Esophagus squamous epithelium (tissue), 4 donors: ENCODE results near the gene LMNA. TPM values are rescaled to one million over a fixed set of nuclear protein-coding genes. Genes with fewer than 3 reads are reported as not detected.

Experiments
- total RNA-seq, 4 donors: library from RNA; depleted of rRNA; stranded (reverse); fragments of >200 nt; gene quantifications; one replicate each; pipeline ENCODE4 v1.1.0, GENCODE V29; 2016

LMNA gene
- total RNA-seq, 4 donors from 2014 or later, result 322 to 480 (median 403) TPM

Other genes starting within 250 kb of the LMNA start
- 10 to 100 TPM; 35.3 to 55.4 (median 42.6) TPM for gene RIT1, start 203.4 kb upstream of the LMNA start, total RNA-seq
- gene KHDC4, start 180.3 kb upstream of the LMNA start, total RNA-seq, result 10 to 100 TPM; 12.4 to 48.1 (median 33.9) TPM
- gene RXFP4, start 173.1 kb upstream of the LMNA start, total RNA-seq, result not detected
- 10 to 100 TPM; 22.6 to 38.3 (median 27.5) TPM for gene ARHGEF2, start 136.2 kb upstream of the LMNA start, total RNA-seq
- 100 to 1,000 TPM; 115 to 215 (median 179) TPM for gene SSR2, start 93.8 kb upstream of the LMNA start, total RNA-seq
- gene UBQLN4, start 60.9 kb upstream of the LMNA start, total RNA-seq, result 10 to 100 TPM; 19.7 to 32.7 (median 25.5) TPM
- 10 to 100 TPM; 41.4 to 67.1 (median 53.3) TPM for gene LAMTOR2, start 59.9 kb upstream of the LMNA start, total RNA-seq
- 100 to 1,000 TPM; 190 to 482 (median 272) TPM for gene RAB25, start 53.6 kb upstream of the LMNA start, total RNA-seq
- 1 to 10 TPM in 1 of 4 donors, under 1 TPM in 3; 0.15 to 1.4 (median 0.65) TPM for gene MEX3A, start 32.2 kb upstream of the LMNA start, total RNA-seq
- 10 to 100 TPM; 21.4 to 36.6 (median 23.1) TPM for gene SEMA4A, start 38.9 kb downstream of the LMNA start, total RNA-seq
- 10 to 100 TPM; 10.5 to 17.7 (median 15.7) TPM for gene SLC25A44, start 79.4 kb downstream of the LMNA start, total RNA-seq
- gene PMF1, start 98.3 kb downstream of the LMNA start, total RNA-seq, result 10 to 100 TPM; 40.8 to 64.9 (median 53.5) TPM
- gene BGLAP, start 127.5 kb downstream of the LMNA start, total RNA-seq, result 1 to 10 TPM in 1 of 4 donors, under 1 TPM in 2, not detected in 1; 0.38 to 1.7 (median 0.40) TPM
- 1 to 10 TPM in 2 of 4 donors, under 1 TPM in 2; 0.88 to 3.4 (median 2.0) TPM for gene PAQR6, start 133.3 kb downstream of the LMNA start, total RNA-seq
- gene SMG5, start 168.1 kb downstream of the LMNA start, total RNA-seq, result 10 to 100 TPM; 33.6 to 60.9 (median 48.3) TPM
- gene TMEM79, start 169.6 kb downstream of the LMNA start, total RNA-seq, result 100 to 1,000 TPM in 2 of 4 donors, 10 to 100 TPM in 2; 64.9 to 140 (median 104) TPM
- gene GLMP, start 181.0 kb downstream of the LMNA start, total RNA-seq, result 10 to 100 TPM; 16.1 to 44.2 (median 27.7) TPM
- gene VHLL, start 184.6 kb downstream of the LMNA start, total RNA-seq, result under 1 TPM in 1 of 4 donors, not detected in 3; 0.57 TPM
- gene CCT3, start 223.6 kb downstream of the LMNA start, total RNA-seq, result 100 to 1,000 TPM; 149 to 258 (median 226) TPM
- gene TSACC, start 223.8 kb downstream of the LMNA start, total RNA-seq, result not detected